H4 (cell line): Measurements from ENCODE around the gene METTL27. TPM values are rescaled to one million over a fixed set of nuclear protein-coding genes. Genes with fewer than 3 reads are reported as not detected.
"Not testable (repeated sequence)": the region's sequence is repeated elsewhere in the genome, so short reads cannot be mapped to it uniquely, and the experiment has no call there.

Source experiments
- DNase-seq: peaks from one replicate; pipeline ENCODE4 v3.0.0-alpha.2; 2015; ENCODE audit warnings: low spot score
- total RNA-seq: library from RNA; depleted of rRNA; stranded (reverse); fragments of >200 nt; shearing (Covaris generic); gene quantifications from 2 replicates; pipeline ENCODE4 v1.2.3, GENCODE V29; 2014; rRNA removed

Gene METTL27, protein sequence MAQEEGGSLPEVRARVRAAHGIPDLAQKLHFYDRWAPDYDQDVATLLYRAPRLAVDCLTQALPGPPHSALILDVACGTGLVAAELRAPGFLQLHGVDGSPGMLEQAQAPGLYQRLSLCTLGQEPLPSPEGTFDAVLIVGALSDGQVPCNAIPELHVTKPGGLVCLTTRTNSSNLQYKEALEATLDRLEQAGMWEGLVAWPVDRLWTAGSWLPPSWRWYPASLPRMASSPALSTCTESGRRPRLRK
- 0.48 and 3.3 TPM in 2 replicates for total RNA-seq

DNA sequence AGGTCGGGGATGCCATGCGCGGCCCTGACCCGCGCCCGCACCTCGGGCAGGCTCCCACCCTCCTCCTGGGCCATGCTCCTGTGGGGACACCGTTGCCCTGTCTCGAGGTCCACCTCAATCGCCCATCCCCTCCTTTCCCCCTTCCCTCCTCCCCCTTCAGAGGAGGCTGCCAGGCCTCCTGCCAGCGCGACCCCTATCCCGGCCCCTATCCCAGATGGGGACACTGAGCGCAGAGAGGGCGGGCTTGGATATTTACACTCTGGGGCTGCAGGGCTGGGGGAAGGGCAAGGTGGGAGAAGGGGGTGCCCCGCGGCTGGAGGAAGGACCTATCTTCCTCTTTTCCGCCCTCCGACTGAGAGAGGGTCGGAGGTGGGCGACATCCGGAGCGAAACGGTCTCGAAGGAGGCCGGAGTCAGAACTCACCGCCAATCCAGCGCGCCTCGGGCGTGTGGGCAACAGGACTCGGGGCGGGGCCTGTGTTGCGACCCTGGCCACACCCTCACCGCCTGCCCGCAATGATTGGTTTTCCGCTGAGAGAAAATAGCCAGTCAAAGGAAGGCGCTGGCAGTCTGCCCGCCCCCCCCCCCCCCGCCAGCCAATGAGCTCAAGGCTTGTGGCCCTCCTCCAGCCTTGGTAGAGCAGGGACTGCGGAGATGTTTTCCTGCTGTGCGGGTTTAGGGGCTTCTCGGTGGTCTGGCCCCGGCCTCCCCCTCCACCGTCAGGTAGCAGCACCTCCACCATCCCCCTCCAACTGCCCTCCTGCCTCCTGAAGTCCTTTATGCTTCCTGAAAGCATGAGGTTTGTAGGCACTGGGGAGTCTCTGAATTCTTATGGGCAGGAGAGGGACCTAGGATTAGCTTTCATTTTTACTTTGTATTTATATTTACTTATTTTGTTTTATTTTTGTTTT is at the start of gene METTL27:
Gene METTL27 (minus strand): TSS at position 450 of the 910 bp plus-strand sequence. CDS start 376 bp downstream, at position 74.
- peak; percentile 96 for DNase-seq

DNA sequence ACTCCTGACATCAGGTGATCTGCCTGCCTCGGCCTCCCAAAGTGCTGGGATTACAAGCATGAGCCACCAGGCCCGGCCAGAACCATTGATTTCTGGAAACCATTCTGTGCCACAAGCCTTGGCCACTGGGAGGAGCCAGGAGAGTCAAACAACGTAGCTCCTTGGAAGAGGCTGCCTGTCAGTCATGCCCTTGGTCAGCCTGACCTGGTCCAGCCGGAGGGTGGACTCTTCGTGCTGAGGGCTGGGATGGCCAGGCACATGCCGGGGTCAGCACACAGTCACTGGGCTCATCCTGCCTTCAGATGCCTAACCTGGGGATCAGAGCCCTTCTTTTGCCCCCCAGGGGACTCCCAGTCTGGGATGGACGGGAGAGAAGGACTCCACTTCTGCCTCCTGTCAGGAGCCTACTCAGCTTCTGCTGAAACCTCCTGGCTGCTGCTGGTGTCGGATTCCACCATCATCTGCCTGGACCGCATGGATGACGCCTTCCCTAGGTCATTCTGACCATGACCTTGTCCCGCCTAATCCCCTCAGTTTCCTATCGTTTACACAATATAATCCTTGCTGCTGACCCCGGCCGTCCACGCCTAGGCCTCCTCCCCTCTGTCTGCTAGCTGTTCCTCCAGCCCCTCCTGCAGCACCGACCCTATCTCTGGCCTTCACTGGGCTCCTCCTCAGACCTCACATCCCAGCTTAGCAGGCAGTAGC is 49.0 kb upstream of the METTL27 start:
- DNase-seq = no peak

DNA sequence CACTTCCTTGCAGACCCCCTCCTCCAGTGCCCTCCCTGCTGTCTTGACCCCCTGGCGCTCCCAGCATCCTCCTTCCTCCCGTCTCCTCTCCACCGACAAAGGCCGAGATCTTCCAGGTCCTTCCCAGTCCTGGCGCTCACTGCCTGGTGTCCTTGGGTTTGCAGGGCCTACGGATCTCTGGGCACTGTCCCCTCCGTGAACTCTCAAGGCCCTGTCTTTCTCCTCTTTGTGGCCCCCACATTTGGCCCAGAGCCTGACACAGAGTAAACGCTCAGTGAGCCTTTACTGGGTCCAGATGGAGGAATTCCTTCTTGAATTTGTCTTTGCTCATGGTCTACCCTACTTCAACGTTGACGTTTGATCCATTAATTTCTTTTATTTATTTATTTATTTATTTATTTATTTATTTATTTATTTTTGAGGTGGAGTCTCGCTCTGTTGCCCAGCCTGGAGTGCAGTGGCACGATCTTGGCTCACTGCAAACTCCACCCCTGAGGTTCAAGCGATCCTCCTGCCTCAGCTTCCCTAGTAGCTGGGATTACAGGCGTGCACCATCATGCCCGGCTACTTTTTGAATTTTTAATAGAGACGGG is 48.3 kb upstream of the METTL27 start:
- DNase-seq = peak; percentile 61

DNA sequence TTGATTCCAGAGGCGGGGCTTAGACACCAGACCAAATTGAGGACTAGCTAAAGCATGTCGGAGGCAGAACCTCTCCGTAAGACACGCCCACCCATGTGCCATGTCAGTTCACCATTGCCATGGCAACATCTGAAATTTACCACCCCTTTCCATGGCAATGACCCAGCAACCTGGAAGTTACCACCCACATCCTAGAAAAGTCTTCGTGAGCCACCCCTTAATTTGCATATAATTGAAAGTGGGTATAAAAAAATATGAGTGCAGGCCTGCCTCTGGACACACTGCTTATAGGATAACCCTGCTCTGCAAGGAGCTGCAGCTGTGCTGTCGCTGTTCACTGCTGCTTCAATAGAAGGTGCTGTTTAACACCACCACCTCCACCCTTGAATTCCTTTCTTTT is 46.6 kb upstream of the METTL27 start:
- peak; percentile 56 for DNase-seq

DNA sequence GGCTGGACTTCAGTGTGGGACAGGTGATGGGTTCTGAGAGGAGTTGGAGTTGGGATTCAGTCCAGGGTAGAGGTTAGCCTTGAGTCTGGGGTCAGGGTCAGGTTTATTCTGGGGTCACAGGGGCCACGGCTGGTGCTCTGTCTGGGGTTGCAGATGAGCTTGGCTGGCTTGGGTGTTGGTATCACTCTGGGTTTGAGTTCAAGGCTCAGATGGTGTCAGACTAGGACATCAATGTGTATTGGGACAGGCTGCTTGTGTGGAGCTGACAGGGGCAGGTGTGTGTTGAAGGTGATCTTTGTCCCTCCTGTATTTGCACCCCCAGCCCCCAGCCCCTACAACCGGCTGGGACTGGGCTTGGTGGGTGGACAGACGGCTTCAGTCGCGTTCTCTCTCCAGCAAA is 45.4 kb upstream of the METTL27 start:
- DNase-seq = no peak

DNA sequence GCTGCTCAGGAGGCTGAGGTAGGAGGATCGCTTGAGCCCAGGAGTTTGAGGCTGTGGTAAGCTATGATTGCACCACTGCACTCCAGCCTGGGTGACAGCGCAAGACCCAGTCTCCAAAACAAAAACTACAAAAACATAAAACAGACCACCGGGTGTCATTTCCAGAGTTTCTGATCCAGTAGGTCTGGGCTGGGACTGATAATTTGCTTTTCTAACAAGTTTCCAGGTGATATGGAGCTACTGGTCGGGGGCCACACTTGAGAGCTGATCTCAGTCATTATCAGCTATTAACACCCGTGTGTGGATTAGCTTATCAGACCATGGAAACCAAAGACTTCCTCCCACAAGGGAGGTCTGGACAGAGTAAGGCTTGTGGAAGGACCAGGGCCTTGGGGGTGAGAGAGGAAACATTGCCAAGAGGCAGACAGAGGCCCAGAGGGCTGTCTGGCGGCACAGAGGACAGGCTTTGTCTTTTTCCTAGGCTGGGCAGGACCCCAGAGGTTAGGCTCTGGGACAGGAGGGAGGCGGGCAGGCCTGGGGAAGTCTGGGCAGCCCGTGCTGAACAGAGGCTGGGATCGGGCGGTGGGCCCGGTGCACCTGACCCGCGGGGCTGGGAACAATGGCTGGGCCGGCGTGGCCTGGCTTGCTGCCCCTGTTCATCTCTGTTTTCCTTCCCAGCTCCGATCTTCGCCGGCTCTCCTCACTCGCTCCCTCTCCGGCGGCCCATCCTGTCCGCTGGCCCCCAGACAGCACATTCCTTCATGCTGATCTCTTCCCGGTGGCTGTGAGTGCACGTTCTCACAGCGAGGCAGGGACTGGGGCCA is 43.9 kb upstream of the METTL27 start:
- no peak for DNase-seq

DNA sequence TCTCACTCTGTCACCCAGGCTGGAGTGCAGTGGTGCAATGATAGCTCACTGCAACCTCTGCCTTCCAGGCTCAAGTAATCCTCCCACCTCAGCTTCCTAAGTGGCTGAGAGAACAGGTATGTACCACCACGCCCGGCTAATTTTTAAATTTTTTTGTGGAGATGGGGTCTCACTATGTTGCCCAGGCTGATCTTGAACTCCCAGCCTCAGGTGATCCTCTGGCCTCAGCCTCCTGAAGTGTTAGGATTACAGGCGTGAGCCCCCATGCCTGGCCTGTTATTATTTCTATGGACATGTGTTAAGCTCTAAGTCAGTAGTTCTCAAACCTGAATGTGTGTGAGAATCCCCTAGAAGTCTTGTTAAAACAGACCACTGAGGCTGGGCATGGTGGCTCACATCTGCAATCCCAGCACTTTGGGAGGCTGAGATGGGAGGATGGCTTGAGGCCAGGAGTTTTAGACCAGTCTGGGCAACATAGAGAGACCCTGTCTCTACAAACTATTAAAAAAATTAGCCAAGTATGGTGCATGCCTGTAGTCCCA is 43.2 kb upstream of the METTL27 start:
- no peak for DNase-seq

DNA sequence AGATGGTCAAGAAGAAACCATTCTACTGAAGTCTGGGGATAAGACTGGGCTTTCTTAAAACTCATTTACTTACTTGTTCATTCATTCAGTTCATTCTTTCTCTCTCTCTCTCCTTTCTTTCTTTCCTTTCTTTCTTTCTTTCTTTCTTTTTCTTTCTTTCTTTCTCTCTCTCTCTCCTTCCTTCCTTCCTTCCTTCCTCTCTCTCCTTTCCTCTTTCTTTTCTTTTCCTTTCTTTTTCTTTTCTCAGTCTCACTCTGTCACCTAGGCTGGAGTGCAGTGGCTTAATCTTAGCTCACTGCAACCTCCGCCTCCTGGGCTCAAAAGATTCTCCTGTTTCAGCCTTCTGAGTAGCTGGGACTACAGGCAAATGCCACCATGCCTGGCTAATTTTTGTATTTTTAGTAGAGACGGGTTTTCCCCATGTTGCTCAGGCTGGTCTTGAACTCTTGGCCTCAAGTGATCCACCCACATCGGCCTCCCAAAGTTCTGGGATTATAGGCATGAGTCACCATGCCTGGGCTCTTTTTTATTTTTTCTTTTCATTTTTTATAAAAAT is 42.6 kb upstream of the METTL27 start:
- DNase-seq = not testable (repeated sequence)

DNA sequence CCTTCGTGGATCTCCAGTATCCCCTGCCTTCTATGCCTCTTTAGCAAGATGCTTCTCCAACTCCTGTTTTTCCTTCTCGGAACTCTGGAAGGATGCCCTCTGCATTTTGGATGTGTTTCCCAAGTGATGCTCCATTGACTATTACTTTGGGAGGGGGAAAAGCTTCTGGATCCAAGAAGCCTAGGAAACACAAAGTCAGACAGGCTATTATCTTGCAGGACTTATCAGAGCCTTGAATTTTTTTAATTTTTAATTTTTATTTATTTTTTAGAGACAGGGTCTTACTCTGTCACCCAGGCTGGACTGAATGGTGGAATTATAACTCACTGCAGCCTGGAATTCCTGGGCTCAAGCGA is 39.7 kb upstream of the METTL27 start:
- DNase-seq = no peak

DNA sequence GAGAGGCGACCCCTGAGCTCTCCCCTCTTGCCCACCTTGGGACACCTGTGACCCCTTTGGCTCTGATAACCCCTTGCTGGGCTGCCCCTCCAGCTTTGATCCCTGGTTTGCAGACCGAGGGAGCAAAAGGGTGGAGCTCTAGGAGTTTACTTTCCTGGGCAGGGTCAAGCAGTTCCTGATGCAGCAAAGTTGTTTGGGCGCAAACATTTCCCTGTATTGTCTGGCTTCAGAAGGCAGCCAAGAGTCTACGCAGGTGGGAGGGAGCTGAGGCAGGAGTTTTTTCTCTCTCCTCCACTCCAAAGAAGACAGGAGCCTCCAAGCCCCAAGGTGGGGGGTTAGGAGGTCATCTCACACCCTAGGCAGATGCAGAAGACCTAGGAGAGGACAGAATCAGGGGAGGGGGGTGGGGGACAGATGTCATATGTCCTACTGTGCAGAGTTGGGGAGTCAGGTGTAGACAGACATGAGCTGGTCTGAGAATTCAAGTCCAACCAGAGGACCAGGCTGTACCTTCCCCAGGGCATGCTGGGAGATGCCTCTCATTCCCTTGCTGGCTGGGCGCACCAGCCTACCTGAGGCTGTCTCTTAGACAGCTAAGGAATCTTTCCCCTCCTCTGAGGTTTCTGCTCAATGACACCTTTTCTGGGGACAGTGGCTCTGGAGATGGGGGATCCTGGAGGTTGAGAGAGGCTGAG is 39.2 kb upstream of the METTL27 start:
- DNase-seq = no peak

DNA sequence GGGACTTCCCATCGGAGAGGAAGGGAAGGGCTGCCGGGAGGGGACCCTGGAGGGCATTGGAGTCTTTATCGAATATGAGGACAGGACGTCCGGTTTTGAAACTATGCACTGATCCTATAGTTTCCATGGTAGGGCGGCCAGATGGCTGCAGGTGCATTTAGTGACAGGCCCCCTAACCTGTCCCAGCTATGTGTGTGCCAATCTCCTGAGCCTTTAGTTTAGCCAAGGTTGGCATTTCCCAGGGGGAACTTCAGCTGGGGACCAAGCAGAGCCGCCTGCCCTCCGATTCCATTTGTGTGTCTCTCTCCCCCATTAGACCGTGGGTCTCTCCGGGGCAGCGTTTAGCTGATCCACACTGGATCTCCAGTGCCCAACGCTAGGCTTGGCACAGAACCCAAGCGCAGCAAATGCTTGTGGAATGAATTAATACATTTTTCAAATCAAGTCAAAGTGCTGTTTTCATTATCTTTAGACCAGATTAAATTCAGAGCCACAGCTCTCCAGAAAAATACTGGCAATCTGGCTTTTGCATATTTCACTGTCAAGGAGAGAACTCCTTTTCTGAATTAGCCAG is 38.5 kb upstream of the METTL27 start:
- no peak for DNase-seq

DNA sequence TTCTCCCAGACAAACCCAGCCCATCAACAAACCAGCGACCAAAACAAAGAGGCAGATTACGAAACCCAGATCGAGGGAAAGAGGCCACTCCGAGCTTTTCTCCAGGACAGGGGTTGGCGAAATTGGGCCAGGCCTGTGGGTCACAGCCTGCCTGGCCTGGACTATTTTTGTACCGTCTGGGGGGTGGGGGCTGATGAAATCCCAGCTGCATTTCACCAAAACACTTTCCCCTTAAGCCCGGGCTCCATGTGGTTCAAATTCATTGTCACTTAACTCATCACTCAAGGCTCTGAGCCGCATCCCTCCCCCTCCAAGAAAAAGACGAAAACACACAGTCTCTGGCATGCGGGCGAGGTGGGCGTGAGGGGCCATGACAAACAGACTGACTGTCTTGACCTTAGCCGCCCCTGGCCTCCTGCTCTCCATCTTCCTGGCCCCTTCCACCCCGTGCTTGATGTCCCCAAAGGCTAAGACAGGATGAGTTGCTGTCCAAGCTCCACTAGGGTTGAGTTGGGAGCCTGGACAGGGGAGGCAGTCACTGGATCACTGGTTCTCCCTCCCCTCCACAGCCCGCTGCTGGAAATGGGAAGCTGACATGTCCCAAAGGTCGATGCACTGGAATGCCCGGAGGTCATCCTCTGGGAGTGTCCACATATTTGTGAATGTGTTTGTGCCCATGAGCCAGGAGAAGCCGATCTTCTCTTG is 37.8 kb upstream of the METTL27 start:
- no peak for DNase-seq

DNA sequence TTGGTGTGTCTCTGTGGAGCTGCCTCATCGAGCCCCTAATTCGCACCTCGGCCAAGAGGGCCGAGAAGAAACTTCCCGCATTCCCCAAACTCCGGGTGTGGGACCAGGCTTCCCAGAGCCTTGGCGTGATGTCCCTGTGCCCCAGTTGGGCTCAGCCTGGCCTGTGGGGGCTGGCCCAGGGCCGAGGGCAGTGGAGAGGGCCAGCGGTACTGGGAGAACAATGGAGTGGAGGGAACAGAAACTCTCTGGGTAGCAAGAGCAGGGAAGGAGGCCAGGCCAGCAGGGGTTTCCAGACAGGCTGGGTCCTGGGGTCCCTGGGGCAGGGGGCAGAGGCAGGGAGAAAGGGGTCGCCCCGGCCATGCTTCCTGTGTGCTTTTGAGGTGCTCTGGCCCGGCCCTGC is 34.7 kb upstream of the METTL27 start:
- no peak for DNase-seq

DNA sequence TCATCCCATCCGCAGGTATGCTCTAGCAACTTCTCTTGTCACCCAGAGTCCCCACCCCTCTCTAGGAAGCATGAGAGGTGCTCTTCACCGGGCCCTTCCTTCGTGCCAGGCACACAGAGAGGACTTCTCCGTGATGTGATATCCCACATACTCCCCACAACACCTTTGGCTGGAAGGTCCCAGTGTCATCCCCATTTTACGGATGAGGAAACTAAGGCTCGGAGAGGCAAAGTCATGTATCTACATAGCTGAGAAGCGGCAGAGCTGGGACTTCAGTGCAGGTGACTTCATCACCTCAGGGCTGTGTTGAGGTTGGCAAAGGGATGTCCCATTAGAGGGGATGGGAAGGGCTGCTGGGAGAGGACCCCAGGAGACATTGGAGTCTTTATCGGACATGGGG is 34.0 kb upstream of the METTL27 start:
- DNase-seq = no peak

DNA sequence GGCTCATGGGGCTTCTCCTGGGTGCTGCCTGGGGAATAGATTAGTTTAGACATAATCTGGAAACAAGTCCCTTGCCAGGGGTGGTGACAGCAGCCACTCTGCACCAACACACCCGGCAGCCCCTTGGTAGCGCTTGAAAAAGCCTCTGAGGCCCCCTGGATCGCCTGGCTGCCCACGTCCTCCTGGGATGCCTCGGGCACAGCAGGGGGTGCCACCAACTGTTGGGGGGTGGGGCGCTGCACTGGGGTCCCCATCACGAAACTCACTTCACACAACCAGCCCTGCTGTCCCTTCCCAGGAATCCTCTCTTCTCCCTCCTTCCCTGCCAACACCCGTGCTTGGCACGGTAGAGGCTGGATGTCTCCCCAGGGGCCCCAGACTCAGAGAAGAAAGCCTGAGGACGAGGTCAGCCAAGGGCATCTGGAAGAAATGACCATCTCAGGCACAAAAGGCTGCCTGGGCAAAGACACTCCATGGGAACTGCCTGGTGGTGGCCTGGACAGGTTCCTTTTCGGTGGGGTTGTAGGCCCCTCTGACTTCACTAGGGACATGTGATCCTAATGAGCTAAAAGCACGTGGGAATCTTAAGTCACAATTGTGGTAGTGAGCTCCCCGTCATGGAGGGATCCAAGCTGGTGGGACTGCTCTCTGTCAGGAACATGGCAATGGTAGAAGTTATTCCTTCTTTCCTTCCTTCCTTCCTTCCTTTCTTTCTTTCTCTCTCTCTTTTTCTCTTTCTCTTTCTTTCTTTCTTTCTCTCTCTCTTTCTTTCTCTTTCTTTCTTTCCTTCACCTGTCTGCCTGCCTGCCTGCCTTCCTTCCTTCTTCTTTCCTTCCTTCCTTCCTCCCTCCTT is 30.0 kb upstream of the METTL27 start:
- DNase-seq = no peak

DNA sequence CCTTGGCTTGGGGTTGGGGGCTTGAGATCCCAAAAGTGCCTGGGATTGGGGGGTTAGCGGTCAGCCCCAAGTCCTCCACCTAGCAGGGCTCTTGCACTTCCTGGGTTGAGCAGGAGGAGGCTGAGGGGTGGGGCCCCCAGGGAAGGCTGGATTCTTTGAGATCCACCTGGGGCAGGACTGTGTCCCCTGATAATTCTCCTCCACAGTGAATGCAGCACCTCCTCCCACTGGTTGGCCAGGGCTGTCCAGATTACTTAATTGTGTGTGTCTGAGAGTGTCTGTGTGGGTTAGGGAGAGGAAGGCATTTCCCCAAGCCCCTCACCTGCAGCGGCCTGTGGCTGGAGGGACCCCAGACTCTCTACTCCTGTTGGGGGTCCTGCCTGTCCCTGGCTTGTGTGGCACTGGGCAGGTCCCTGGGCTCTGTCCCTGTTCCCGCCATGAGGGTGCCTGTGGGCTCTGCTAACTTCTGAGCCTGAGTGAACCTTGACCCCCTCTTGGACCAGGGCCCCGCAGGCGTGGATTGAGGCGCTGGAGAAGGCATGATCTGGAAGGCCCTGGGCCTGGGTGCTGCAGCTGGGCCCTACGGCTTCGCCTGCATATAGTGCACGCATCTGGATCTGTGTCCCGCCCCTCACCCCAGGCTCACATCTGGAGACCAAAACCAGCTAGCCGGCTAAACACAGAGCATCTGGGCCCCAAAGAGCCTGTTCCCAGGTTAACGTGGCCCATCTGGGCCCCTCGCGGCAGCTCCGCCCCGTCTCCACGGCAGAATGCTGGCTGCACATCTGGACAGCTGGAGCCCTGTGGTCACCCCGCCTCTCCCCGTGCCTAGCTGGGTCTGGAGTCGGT is 29.1 kb upstream of the METTL27 start:
- DNase-seq = no peak

DNA sequence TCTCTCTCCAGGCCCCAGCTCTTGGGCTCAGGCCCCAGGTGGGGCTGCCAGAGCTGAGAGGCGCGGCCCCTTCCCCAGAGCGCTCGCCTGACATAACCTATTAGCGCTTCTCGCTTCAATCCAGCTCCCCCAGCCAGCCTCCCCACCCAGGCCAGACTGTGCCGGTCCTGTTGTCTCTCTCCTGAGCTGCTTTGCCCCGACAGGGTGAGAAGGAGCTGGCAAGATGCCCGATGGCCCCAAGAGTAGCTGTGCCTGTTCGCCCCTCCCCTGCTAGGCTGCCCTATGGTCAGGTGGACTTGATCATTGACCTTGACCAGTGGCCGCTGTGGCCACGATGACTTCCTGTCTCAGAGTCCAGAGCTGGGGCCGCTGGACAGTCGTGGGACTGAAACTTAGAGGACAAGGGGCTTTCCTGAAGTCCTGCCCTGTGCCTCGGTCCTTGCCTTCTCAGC is 27.8 kb upstream of the METTL27 start:
- no peak for DNase-seq
